Loucy (cell line): ENCODE data around the gene AMPD1.

Experiments
- H2AFZ ChIP-seq: fragments of 200-600 bp; sonication (generic); 2 replicates; pipeline ENCODE4 v1.6.0; 2016; ENCODE audit warnings: antibody characterized with exemption, mild to moderate bottlenecking, low read length, moderate library complexity
- H3F3A ChIP-seq: fragments of 200-600 bp; 2 replicates; pipeline ENCODE4 v1.6.0; 2016; ENCODE audit warnings: antibody characterized with exemption, low read depth, mild to moderate bottlenecking
- H3K27me3 ChIP-seq: fragments of 200-600 bp; sonication (generic); 2 replicates; pipeline ENCODE4 v1.6.1; 2014; ENCODE audit warnings: low read length, mild to moderate bottlenecking; ENCODE audit not compliant: insufficient read depth, poor library complexity, severe bottlenecking
- H3K36me3 ChIP-seq: fragments of 200-600 bp; sonication (generic); 2 replicates; pipeline ENCODE4 v1.6.1; 2016; ENCODE audit warnings: low read length; ENCODE audit not compliant: insufficient read depth
- H3K4me1 ChIP-seq: fragments of 200-600 bp; sonication (generic); 2 replicates; pipeline ENCODE4 v1.5.1; 2014; ENCODE audit warnings: low read length, mild to moderate bottlenecking; ENCODE audit not compliant: insufficient read depth, poor library complexity, severe bottlenecking
- H3K4me2 ChIP-seq: fragments of 200-600 bp; sonication (generic); 2 replicates; pipeline ENCODE4 v1.6.0; 2014; ENCODE audit warnings: antibody characterized with exemption, low read length, low read depth, mild to moderate bottlenecking; ENCODE audit not compliant: poor library complexity, severe bottlenecking
- H3K4me3 ChIP-seq: fragments of 200-600 bp; sonication (generic); 2 replicates; pipeline ENCODE4 v1.5.1; 2014; ENCODE audit warnings: low read length, mild to moderate bottlenecking, mixed read lengths; ENCODE audit not compliant: poor library complexity, severe bottlenecking
- H3K79me2 ChIP-seq: fragments of 200-600 bp; sonication (generic); 2 replicates; pipeline ENCODE4 v1.6.1; 2014; ENCODE audit warnings: low read length; ENCODE audit not compliant: insufficient read depth
- H3K9ac ChIP-seq: fragments of 200-600 bp; sonication (generic); 2 replicates; pipeline ENCODE4 v1.6.0; 2014; ENCODE audit warnings: mild to moderate bottlenecking, low read depth, low read length, moderate library complexity; ENCODE audit not compliant: poor library complexity, severe bottlenecking
- H3K9me2 ChIP-seq: fragments of 200-600 bp; sonication (generic); replicated peaks from 2 replicates; pipeline ENCODE4 v1.6.1; 2016; ENCODE audit warnings: low read depth, low read length, mixed read lengths
- H3K9me3 ChIP-seq: fragments of 200-600 bp; sonication (generic); 2 replicates; pipeline ENCODE4 v1.6.1; 2014; ENCODE audit warnings: mild to moderate bottlenecking, antibody characterized with exemption, low read length, low read depth; ENCODE audit not compliant: insufficient read depth
- H4K20me1 ChIP-seq: fragments of 200-600 bp; sonication (generic); 2 replicates; pipeline ENCODE4 v1.6.0; 2014; ENCODE audit warnings: antibody characterized with exemption, low read length, mild to moderate bottlenecking; ENCODE audit not compliant: insufficient read depth, poor library complexity, severe bottlenecking
- CTCF ChIP-seq: fragments of 200-600 bp; sonication (generic); conservative IDR thresholded peaks from 2 replicates; pipeline ENCODE4 v1.5.1; 2014; ENCODE audit warnings: mild to moderate bottlenecking, antibody characterized with exemption, low read length
- EZH2phosphoT487 ChIP-seq: fragments of 200-600 bp; IDR thresholded peaks from 2 replicates; pipeline ENCODE4 v1.6.1; 2018; ENCODE audit warnings: antibody characterized with exemption, mild to moderate bottlenecking, moderate library complexity, borderline replicate concordance

AMPD1 gene

GRCh38 chr1:114737314-114737849 is 42.0 kb upstream of the AMPD1 start:
- H3K79me2 ChIP-seq, result peaks cover 38% of the 10 kb centered on the region
- H3K27me3 ChIP-seq, result no peaks in the 10 kb centered on the region
- no peaks in the 10 kb centered on the region for H3K4me1 ChIP-seq
- H2AFZ ChIP-seq, result no peak overlapping the region
- no peak overlapping the region for H3K4me3 ChIP-seq
- H4K20me1 ChIP-seq, result peaks cover 60% of the 10 kb centered on the region
- no peaks in the 10 kb centered on the region for H3F3A ChIP-seq
- no peak overlapping the region for H3K9ac ChIP-seq
- no peak overlapping the region for H3K4me2 ChIP-seq
- no peaks in the 10 kb centered on the region for H3K9me2 ChIP-seq
- H3K36me3 ChIP-seq, result peaks cover 87% of the 10 kb centered on the region
- H3K9me3 ChIP-seq, result no peaks in the 10 kb centered on the region
- TF ChIP-seq CTCF (no peak), EZH2phosphoT487 (no peak)

GRCh38 chr1:114735479-114735878 is 40.1 kb upstream of the AMPD1 start:
- H3K79me2 ChIP-seq, result peaks cover 19% of the 10 kb centered on the region
- H3K9me3 ChIP-seq, result no peaks in the 10 kb centered on the region
- no peaks in the 10 kb centered on the region for H3F3A ChIP-seq
- H3K9me2 ChIP-seq, result no peaks in the 10 kb centered on the region
- no peak overlapping the region for H3K4me3 ChIP-seq
- no peak overlapping the region for H3K9ac ChIP-seq
- H2AFZ ChIP-seq, result no peak overlapping the region
- peaks cover 87% of the 10 kb centered on the region for H3K36me3 ChIP-seq
- TF ChIP-seq CTCF (no peak), EZH2phosphoT487 (no peak)
- H3K27me3 ChIP-seq, result no peaks in the 10 kb centered on the region
- no peaks in the 10 kb centered on the region for H3K4me1 ChIP-seq
- H3K4me2 ChIP-seq, result no peak overlapping the region
- peaks cover 45% of the 10 kb centered on the region for H4K20me1 ChIP-seq

- Histone ChIP-seq H3K36me3 (peaks cover 99% of the 10 kb centered on the region), H3K4me2 (no peak overlapping the region), H4K20me1 (peaks cover 18% of the 10 kb centered on the region), H2AFZ (no peak overlapping the region), H3K4me3 (no peak overlapping the region), H3F3A (no peaks in the 10 kb centered on the region), H3K9ac (no peak overlapping the region), H3K9me2 (no peaks in the 10 kb centered on the region), H3K27me3 (no peaks in the 10 kb centered on the region), H3K9me3 (no peaks in the 10 kb centered on the region), H3K4me1 (no peaks in the 10 kb centered on the region), H3K79me2 (no peaks in the 10 kb centered on the region; the same call in 1 of the 2 replicates)
- no peak for TF ChIP-seq EZH2phosphoT487
- TF ChIP-seq CTCF, result no peak
Measured at GRCh38 chr1:114729782-114730181, 34.4 kb upstream of the AMPD1 start.
